HepG2 (cell line): ENCODE measurements around the gene TTPAL. TPM values are rescaled to one million over a fixed set of nuclear protein-coding genes. Genes with fewer than 3 reads are reported as not detected.
A peak's percentile ranks its signal among the peaks of the same experiment; 100 is the strongest.

ENCODE experiments used
- EED ChIP-seq: sonication (generic); formaldehyde crosslinking; IDR thresholded peaks from 2 replicates; pipeline ENCODE4 v1.5.0; 2020; ENCODE audit warnings: mild to moderate bottlenecking, missing genetic modification reagents
- ELF1 ChIP-seq: sonication (generic); formaldehyde crosslinking; IDR thresholded peaks from 2 replicates; pipeline ENCODE4 v1.4.0; 2020; ENCODE audit warnings: missing genetic modification reagents
- FLYWCH1 ChIP-seq: sonication (generic); formaldehyde crosslinking; IDR thresholded peaks from 2 replicates; pipeline ENCODE4 v1.8.1; 2023; ENCODE audit warnings: mild to moderate bottlenecking, missing genetic modification reagents
- HDAC2 ChIP-seq: sonication (generic); formaldehyde crosslinking; IDR thresholded peaks from 2 replicates; pipeline ENCODE4 v1.4.0; 2020; ENCODE audit warnings: missing genetic modification reagents
- HMG20B ChIP-seq: conservative IDR thresholded peaks from 2 replicates; pipeline ENCODE4 v1.6.1; 2016; ENCODE audit warnings: missing genetic modification reagents, missing compliant biosample characterization
- KAT2B ChIP-seq: fragments of 150-350 bp; IDR thresholded peaks from 2 replicates; pipeline ENCODE4 v1.6.1; 2014; ENCODE audit warnings: low read depth, low read length, borderline replicate concordance
- KDM5B ChIP-seq: sonication (generic); formaldehyde crosslinking; IDR thresholded peaks from 2 replicates; pipeline ENCODE4 v1.4.0; 2020; ENCODE audit warnings: missing genetic modification reagents, mild to moderate bottlenecking, borderline replicate concordance
- KLF13 ChIP-seq: sonication (generic); formaldehyde crosslinking; IDR thresholded peaks from 2 replicates; pipeline ENCODE4 v1.4.0; 2020; ENCODE audit warnings: mild to moderate bottlenecking, missing genetic modification reagents
- NKX3-1 ChIP-seq: sonication (generic); formaldehyde crosslinking; IDR thresholded peaks from 2 replicates; pipeline ENCODE4 v1.5.0; 2020; ENCODE audit warnings: missing genetic modification reagents
- PBX3 ChIP-seq: sonication (generic); formaldehyde crosslinking; IDR thresholded peaks from 2 replicates; pipeline ENCODE4 v1.8.1; 2023; ENCODE audit warnings: missing genetic modification reagents, inconsistent platforms, borderline replicate concordance
- PLRG1 ChIP-seq: fragments of 450-650 bp; conservative IDR thresholded peaks from 2 replicates; pipeline ENCODE4 v1.6.1; 2016
- RFXANK ChIP-seq: IDR thresholded peaks from 2 replicates; pipeline ENCODE4 v1.6.1; 2016
- RXRA ChIP-seq: sonication (generic); formaldehyde crosslinking; IDR thresholded peaks from 2 replicates; pipeline ENCODE4 v1.5.1; 2020; ENCODE audit warnings: missing genetic modification reagents
- SOX5 ChIP-seq: IDR thresholded peaks from 2 replicates; pipeline ENCODE4 v1.6.1; 2016; ENCODE audit warnings: borderline replicate concordance
- SUZ12 ChIP-seq: fragments of 150-350 bp; IDR thresholded peaks from 2 replicates; pipeline ENCODE4 v1.6.1; 2014; ENCODE audit warnings: low read depth, low read length
- ZBTB37 ChIP-seq: sonication (generic); formaldehyde crosslinking; IDR thresholded peaks from 2 replicates; pipeline ENCODE4 v1.4.0; 2020; ENCODE audit warnings: mild to moderate bottlenecking, missing genetic modification reagents
- ZNF18 ChIP-seq: sonication (generic); formaldehyde crosslinking; IDR thresholded peaks from 2 replicates; pipeline ENCODE4 v1.8.0; 2022; ENCODE audit warnings: mild to moderate bottlenecking, missing genetic modification reagents; ENCODE audit not compliant: insufficient replicate concordance
- ZNF180 ChIP-seq: sonication (generic); formaldehyde crosslinking; IDR thresholded peaks from 2 replicates; pipeline ENCODE4 v1.4.0; 2020; ENCODE audit warnings: low read depth, missing genetic modification reagents, borderline replicate concordance
- ZNF264 ChIP-seq: sonication (generic); formaldehyde crosslinking; IDR thresholded peaks from 2 replicates; pipeline ENCODE4 v1.4.0; 2020; ENCODE audit warnings: missing genetic modification reagents
- ZNF30 ChIP-seq: sonication (generic); formaldehyde crosslinking; IDR thresholded peaks from 2 replicates; pipeline ENCODE4 v1.5.0; 2020; ENCODE audit warnings: mild to moderate bottlenecking, missing genetic modification reagents
- ZNF317 ChIP-seq: sonication (generic); formaldehyde crosslinking; IDR thresholded peaks from 2 replicates; pipeline ENCODE4 v1.5.0; 2020; ENCODE audit warnings: mild to moderate bottlenecking, missing genetic modification reagents
- ZNF639 ChIP-seq: conservative IDR thresholded peaks from 2 replicates; pipeline ENCODE4 v1.6.1; 2018; ENCODE audit warnings: missing genetic modification reagents
- ZNF710 ChIP-seq: sonication (generic); formaldehyde crosslinking; IDR thresholded peaks from 2 replicates; pipeline ENCODE4 v1.5.0; 2020; ENCODE audit warnings: mild to moderate bottlenecking, missing genetic modification reagents, borderline replicate concordance
- polyA plus RNA-seq, 8 experiments: library from polyadenylated mRNA; depleted of rRNA in 3 of 8; stranded (reverse) in 7 of 8; unstranded in 1 of 8; fragments of >200 nt; fragmentation: Illumina TruSeq in 4 of 8; extraction: Trizol in 4 of 8; gene quantifications; 2 replicates each; pipeline versions ENCODE4 v1.2.1 to v1.2.3, GENCODE V29; 2011 to 2016; ENCODE audit warnings: low read depth in 4 of 8, missing spikeins in 1 of 8, mixed read lengths in 1 of 8; ENCODE audit not compliant: insufficient read depth in 1 of 8
- total RNA-seq, 5 experiments: library from RNA; depleted of rRNA; stranded (reverse); fragments of >200 nt; fragmentation: Illumina TruSeq; extraction: Trizol; gene quantifications; 2 replicates each; pipeline ENCODE4 v1.2.3, GENCODE V29; 2016; ENCODE audit warnings: low read depth in 1 of 5

The TTPAL gene
- total and polyA plus RNA-seq, 2 of the 13 experiments (the other 11 are each of a cell fraction or from before 2014, with no cell fraction given) = 4.3 to 18.8 TPM

GRCh38 chr20:44431502-44432234 is 44.0 kb upstream of the TTPAL start (continued):
- TF ChIP-seq ZNF18 (CRISPR knock-in tag) (peak; percentile 80), KAT2B (no peak), SUZ12 (no peak), PBX3 (CRISPR knock-in tag) (no peak), FLYWCH1 (CRISPR knock-in tag) (peak; percentile 69; the same call in 1 of the 2 replicates), KDM5B (CRISPR knock-in tag) (peak; percentile 64; the same call in 1 of the 2 replicates), ZNF264 (CRISPR knock-in tag) (peak; percentile 22; the same call in 1 of the 2 replicates), HMG20B (0 out of 2 replicates have a peak, but pooled peaks have one; percentile 42), ZNF180 (CRISPR knock-in tag) (no peak), ZBTB37 (CRISPR knock-in tag) (peak; percentile 66; the same call in 1 of the 2 replicates), KLF13 (0 out of 2 replicates have a peak, but pooled peaks have one; percentile 34), ZNF30 (no peak), ZNF317 (CRISPR knock-in tag) (0 out of 2 replicates have a peak, but pooled peaks have one; percentile 20), ELF1 (peak; percentile 22; the same call in 1 of the 2 replicates), NKX3-1 (CRISPR knock-in tag) (peak; percentile 35; the same call in 1 of the 2 replicates), RFXANK (CRISPR knock-in tag) (peak; percentile 74; the same call in 1 of the 2 replicates), EED (peak; percentile 75; the same call in 1 of the 2 replicates), PLRG1 (no peak), HDAC2 (CRISPR knock-in tag) (0 out of 2 replicates have a peak, but pooled peaks have one; percentile 22), ZNF710 (CRISPR knock-in tag) (peak; percentile 17; the same call in 1 of the 2 replicates), RXRA (no peak), ZNF639 (CRISPR knock-in tag) (peak; percentile 60; the same call in 1 of the 2 replicates), SOX5 (peak; percentile 37)
